GM12873 (cell line): ENCODE measurements around the gene CYBC1.

Experiments
- TF ChIP-seq, protein P1 (sequence below): IDR thresholded peaks from 2 replicates; pipeline ENCODE4 v1.5.1; 2012; ENCODE audit warnings: low read depth, mild to moderate bottlenecking, moderate library complexity, low read length, control low read depth; ENCODE audit not compliant: insufficient read depth; ENCODE audit errors: missing control alignments

CYBC1 gene

DNA sequence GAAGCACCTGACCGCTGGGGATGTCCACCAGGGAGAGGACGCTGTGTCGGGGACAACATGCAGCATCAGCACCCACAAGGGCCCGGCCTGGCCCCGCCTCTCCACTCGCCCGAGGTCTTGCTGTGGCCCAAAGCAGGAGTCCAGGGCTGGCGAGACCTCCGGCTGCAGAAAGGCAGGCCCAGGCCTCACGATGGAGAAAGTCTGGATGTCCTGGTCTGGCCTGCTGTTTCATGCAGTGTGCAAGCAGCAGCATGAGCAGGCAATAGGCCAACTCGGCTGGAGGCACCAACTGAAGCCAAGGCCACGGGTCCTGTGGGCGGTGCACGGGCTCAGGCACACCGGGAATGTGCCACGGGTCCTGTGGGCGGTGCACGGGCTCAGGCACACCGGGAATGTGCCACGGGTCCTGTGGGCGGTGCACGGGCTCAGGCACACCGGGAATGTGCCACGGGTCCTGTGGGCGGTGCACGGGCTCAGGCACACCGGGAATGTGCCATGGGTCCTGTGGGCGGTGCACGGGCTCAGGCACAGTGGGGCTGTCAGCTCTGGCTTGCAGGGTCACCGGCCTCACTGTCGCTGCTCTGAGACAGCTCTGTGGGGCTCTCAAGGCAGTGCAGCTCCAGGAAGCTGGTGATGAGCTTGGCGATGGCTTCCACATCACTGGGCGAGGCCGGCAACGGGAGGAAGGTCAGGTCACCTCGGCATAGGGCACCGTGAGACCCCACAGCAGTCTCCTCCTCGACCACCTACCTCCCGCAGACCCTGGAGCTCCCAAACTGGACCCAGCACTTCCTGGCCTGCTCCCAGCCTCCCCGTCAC lies 6.9 kb downstream of the CYBC1 start:
- TF ChIP-seq, protein P1, sequence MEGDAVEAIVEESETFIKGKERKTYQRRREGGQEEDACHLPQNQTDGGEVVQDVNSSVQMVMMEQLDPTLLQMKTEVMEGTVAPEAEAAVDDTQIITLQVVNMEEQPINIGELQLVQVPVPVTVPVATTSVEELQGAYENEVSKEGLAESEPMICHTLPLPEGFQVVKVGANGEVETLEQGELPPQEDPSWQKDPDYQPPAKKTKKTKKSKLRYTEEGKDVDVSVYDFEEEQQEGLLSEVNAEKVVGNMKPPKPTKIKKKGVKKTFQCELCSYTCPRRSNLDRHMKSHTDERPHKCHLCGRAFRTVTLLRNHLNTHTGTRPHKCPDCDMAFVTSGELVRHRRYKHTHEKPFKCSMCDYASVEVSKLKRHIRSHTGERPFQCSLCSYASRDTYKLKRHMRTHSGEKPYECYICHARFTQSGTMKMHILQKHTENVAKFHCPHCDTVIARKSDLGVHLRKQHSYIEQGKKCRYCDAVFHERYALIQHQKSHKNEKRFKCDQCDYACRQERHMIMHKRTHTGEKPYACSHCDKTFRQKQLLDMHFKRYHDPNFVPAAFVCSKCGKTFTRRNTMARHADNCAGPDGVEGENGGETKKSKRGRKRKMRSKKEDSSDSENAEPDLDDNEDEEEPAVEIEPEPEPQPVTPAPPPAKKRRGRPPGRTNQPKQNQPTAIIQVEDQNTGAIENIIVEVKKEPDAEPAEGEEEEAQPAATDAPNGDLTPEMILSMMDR = no peak

DNA sequence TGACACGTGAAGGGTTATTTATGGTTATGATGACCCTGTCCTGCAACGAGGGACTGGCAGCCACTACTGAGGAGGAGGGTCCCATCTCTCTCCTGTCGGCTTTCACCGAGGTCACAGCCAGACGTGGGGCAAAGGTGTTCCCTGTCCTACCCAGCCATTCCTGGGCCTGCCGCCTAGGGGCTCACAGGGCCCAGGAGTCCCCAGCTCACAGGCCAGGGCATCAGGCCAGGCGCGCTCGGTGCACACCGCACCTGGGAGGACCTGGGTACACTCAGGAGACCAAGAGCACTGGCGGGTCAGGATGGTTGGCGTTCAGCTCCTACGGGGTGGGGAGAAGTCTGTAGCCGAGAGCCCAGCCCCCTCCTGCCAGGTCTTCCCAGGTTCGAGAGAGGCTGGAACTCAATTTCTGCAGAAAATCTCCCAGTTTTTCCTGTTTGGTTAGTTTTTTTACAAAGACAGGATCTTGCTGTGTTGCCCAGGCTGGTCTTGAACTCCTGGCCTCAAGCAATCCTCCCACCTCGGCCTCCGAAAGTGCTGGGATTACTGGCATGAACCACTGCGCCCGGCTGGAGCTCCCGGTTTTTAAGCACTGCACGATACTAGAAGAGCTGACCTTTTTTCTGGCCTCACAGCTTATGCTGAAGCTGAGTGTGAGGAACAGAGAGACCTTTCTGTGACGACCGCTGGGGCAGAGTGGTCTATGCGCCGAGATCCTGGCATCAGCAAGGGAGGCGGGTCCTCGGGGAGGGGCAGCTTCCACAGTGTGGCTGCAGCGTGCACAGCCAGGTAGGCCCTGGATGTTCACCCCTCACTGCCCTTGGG lies 7.7 kb downstream of the CYBC1 start:
- TF ChIP-seq, protein P1 = no peak

DNA sequence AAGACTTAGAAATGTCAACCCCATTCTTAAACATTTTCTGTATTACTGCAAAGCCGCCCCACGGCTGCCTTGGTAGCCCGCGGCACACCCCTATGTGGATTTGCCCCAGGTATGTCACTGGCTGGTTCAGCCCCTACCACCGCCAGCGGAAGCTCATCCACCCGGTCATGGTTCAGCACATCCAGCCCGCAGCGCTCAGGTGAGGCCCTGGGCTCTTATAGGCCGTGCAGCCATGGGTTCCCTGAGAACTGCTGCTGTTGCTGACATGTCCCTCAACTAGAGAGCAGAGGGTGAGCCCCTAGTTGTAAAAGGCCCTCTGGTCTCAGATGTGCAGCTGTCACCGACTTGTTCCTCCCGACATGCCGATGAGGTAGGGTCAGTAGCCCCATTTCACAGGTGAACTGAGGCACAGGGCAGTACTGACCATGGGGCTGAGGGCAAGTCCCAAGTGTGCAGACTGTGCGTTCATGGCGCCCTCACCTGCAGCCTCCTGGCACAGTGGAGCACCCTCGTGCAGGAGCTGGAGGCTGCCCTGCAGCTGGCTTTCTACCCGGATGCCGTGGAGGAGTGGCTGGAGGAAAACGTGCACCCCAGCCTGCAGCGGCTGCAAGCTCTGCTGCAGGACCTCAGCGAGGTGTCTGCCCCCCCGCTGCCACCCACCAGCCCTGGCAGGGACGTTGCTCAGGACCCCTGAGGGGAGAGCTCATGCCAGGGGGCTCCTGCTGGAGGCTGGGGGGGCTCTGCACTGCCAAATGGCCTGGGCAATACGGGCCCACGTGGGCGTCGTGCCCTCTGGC lies 8.7 kb downstream of the CYBC1 start:
- TF ChIP-seq, protein P1 = no peak

DNA sequence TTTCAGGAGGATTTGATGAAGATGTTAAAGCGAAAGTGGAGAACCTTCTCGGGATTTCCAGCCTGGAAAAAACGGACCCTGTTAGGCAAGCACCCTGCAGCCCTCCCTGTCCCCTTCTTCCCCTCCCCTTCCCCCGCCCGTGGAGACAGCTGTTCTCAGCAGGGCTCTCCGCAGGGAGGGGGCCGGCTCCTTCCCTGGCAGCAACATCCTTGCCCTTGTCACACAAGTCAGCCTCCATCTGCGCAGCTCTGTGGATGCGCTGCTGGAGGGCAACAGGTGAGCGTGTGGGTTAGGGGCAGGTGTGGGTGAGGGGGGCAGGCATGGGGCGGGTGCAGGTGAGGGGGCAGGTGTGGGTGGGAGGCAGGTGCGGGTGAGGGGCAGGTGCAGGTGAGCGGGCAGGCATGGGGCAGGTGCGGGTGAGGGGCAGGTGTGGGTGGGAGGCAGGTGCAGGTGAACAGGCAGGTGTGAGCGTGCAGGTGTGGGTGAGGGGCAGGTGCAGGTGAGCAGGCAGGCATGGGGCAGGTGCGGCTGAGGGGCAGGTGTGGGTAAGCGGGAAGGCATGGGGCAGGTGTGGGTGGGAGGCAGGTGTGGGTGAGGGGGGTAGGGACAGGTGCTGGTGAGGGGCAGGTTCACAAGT lies 9.4 kb downstream of the CYBC1 start:
- TF ChIP-seq, protein P1 = no peak

DNA sequence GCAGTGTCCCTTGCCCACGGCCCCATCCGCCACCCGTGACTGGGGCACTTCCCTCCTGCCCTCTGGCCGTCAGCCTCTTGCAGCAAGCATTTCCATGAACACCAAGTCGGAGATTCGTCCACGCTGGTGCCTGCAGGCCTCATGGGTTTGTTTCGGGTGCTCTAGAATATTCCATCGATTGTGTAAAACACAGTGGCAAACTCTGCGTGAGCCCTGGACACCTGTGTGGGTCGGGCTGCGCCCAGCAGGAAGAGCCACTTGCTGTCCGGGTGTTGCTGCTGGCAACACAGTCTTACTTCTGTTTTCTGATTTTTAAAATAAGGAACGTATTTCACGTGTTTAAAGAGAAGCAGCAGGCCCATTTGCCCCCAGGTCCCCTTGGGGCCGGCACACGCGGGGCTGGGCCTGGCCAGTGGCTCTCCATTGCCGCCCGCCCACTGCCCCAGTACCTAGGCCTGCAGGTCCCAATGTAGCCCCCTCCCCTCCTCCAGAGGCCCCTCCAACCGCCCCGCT lies 10.0 kb downstream of the CYBC1 start:
- TF ChIP-seq, protein P1 = no peak

DNA sequence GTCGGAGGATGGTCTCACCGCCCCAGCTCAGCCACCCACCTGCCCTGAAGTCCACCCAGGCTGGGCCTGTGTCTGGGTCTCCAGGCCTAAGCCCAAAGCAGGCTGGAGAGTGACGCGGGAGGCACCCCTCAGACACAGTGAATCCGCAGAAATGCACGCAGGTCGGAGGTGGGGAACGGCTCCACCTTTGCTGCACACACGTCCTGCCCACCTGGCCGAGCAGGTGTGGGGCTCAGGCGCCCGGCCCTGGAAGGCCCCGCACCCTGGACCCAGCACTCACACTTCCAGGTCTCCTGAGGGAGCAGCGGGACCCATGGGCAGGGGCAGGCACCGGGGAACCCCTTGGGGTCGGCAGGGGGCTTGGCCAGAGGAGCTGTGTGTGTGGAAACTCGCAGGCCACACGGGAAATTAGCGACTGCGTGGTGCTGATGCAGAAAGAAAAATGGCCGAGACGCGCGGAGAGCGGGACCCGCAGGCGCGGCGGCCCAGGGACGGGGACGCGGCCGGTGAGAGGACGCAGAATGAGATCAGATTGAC lies 10.7 kb downstream of the CYBC1 start:
- TF ChIP-seq, protein P1 = no peak
